Measurements from ENCODE around the gene ADAMTS12. TPM values are rescaled to one million over a fixed set of nuclear protein-coding genes. Genes with fewer than 3 reads are reported as not detected.

ADAMTS12 gene
- total and polyA plus RNA-seq, 4 donors = 0.49 to 6.4 (median 2.3) TPM

DNA sequence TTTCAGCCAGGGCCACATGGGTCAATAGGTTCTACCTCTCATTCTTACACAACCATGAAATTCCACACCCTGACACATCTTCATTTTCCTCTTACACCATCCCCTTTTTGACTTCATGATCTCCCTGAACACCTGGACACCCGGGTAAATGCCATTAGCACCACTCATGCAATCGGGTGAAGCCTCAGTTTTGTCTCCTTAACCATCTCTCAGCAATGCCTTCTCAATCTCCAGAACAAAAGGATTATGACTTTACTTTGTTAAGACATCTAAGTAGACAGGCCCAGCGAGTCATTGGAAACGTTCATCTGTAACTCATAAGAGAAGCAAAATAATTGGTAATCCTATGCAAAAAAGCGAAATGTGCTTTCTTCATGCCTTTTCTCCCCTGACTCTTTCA lies 49.9 kb downstream of the ADAMTS12 start:
- WGBS = 88% methylated on average over 5 of the region's 5 CpGs

More for the DNA sequence above, 49.9 kb downstream of the ADAMTS12 start:
- no peaks in the 10 kb centered on the region for H3K9me3 ChIP-seq (ENCODE audit: control insufficient read depth in 4 of 4, low read length in 3 of 4)
- no peaks in the 10 kb centered on the region for H3K36me3 ChIP-seq (ENCODE audit: control insufficient read depth in 4 of 4, insufficient read depth in 3 of 4, low read depth in 1 of 4, low read length in 3 of 4)
- H3K9ac ChIP-seq (ENCODE audit: low read depth in 1 of 2, low read length in 2 of 2) = no peak overlapping the region
- no peaks in the 10 kb centered on the region for H3K27me3 ChIP-seq (ENCODE audit: control insufficient read depth in 4 of 4, insufficient read depth in 4 of 4, low read length in 3 of 4)
- H3K4me3 ChIP-seq (ENCODE audit: low read depth in 1 of 3, low read length in 3 of 3) = no peak overlapping the region
- DNase-seq (ENCODE audit: low spot score) = no peak
- H3K27ac ChIP-seq (ENCODE audit: low read depth in 1 of 2, low read length in 2 of 2) = no peak overlapping the region
- TF ChIP-seq EGR1 (IDR thresholded peaks at IDR 0.05; ENCODE audit: low read depth in 2 of 2) (no peak), RXRA (IDR thresholded peaks at IDR 0.05) (no peak), FOXA1 (IDR thresholded peaks at IDR 0.05) (no peak), NR2F2 (IDR thresholded peaks at IDR 0.05) (no peak), TAF1 (conservative IDR thresholded peaks at IDR 0.05) (no peak), RAD21 (IDR thresholded peaks at IDR 0.05) (no peak), FOXA2 (IDR thresholded peaks at IDR 0.05) (no peak), HNF4A (conservative IDR thresholded peaks at IDR 0.05) (no peak), JUND (IDR thresholded peaks at IDR 0.05) (no peak), SP1 (IDR thresholded peaks at IDR 0.05) (no peak), HNF4G (IDR thresholded peaks at IDR 0.05) (no peak), GABPA (IDR thresholded peaks at IDR 0.05 in 1 of 2, conservative IDR thresholded peaks at IDR 0.05 in 1 of 2) (no peak), YY1 (IDR thresholded peaks at IDR 0.05) (no peak)
- TF ChIP-seq, protein P1, sequence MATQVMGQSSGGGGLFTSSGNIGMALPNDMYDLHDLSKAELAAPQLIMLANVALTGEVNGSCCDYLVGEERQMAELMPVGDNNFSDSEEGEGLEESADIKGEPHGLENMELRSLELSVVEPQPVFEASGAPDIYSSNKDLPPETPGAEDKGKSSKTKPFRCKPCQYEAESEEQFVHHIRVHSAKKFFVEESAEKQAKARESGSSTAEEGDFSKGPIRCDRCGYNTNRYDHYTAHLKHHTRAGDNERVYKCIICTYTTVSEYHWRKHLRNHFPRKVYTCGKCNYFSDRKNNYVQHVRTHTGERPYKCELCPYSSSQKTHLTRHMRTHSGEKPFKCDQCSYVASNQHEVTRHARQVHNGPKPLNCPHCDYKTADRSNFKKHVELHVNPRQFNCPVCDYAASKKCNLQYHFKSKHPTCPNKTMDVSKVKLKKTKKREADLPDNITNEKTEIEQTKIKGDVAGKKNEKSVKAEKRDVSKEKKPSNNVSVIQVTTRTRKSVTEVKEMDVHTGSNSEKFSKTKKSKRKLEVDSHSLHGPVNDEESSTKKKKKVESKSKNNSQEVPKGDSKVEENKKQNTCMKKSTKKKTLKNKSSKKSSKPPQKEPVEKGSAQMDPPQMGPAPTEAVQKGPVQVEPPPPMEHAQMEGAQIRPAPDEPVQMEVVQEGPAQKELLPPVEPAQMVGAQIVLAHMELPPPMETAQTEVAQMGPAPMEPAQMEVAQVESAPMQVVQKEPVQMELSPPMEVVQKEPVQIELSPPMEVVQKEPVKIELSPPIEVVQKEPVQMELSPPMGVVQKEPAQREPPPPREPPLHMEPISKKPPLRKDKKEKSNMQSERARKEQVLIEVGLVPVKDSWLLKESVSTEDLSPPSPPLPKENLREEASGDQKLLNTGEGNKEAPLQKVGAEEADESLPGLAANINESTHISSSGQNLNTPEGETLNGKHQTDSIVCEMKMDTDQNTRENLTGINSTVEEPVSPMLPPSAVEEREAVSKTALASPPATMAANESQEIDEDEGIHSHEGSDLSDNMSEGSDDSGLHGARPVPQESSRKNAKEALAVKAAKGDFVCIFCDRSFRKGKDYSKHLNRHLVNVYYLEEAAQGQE (IDR thresholded peaks at IDR 0.05) = no peak
- TF ChIP-seq, protein P2, sequence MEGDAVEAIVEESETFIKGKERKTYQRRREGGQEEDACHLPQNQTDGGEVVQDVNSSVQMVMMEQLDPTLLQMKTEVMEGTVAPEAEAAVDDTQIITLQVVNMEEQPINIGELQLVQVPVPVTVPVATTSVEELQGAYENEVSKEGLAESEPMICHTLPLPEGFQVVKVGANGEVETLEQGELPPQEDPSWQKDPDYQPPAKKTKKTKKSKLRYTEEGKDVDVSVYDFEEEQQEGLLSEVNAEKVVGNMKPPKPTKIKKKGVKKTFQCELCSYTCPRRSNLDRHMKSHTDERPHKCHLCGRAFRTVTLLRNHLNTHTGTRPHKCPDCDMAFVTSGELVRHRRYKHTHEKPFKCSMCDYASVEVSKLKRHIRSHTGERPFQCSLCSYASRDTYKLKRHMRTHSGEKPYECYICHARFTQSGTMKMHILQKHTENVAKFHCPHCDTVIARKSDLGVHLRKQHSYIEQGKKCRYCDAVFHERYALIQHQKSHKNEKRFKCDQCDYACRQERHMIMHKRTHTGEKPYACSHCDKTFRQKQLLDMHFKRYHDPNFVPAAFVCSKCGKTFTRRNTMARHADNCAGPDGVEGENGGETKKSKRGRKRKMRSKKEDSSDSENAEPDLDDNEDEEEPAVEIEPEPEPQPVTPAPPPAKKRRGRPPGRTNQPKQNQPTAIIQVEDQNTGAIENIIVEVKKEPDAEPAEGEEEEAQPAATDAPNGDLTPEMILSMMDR (IDR thresholded peaks at IDR 0.05; ENCODE audit: low read depth, low read length, missing input control) = no peak
- TF ChIP-seq, protein P3, sequence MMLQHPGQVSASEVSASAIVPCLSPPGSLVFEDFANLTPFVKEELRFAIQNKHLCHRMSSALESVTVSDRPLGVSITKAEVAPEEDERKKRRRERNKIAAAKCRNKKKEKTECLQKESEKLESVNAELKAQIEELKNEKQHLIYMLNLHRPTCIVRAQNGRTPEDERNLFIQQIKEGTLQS (IDR thresholded peaks at IDR 0.05) = no peak
- TF ChIP-seq, protein P4, sequence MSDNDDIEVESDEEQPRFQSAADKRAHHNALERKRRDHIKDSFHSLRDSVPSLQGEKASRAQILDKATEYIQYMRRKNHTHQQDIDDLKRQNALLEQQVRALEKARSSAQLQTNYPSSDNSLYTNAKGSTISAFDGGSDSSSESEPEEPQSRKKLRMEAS (IDR thresholded peaks at IDR 0.05) = no peak
- TF ChIP-seq, protein P5, sequence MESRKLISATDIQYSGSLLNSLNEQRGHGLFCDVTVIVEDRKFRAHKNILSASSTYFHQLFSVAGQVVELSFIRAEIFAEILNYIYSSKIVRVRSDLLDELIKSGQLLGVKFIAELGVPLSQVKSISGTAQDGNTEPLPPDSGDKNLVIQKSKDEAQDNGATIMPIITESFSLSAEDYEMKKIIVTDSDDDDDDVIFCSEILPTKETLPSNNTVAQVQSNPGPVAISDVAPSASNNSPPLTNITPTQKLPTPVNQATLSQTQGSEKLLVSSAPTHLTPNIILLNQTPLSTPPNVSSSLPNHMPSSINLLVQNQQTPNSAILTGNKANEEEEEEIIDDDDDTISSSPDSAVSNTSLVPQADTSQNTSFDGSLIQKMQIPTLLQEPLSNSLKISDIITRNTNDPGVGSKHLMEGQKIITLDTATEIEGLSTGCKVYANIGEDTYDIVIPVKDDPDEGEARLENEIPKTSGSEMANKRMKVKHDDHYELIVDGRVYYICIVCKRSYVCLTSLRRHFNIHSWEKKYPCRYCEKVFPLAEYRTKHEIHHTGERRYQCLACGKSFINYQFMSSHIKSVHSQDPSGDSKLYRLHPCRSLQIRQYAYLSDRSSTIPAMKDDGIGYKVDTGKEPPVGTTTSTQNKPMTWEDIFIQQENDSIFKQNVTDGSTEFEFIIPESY (IDR thresholded peaks at IDR 0.05) = no peak
- H3K4me1 ChIP-seq (ENCODE audit: control insufficient read depth in 4 of 4, insufficient read depth in 4 of 4, low read length in 3 of 4) = no peaks in the 10 kb centered on the region

Measured in liver (tissue), 9 donors.